ENCODE results near the gene UPK3A.
"Not testable (repeated sequence)": the region's sequence is repeated elsewhere in the genome, so short reads cannot be mapped to it uniquely, and the experiment has no call there.

Gene UPK3A

GRCh38 chr22:45294030-45294429 is 9.3 kb downstream of the UPK3A start:
- H3K9me3 Mint-ChIP-seq, result no peaks in the 10 kb centered on the region
- TF ChIP-seq CTCF (IDR thresholded peaks at IDR 0.05), result no peak
- H3K4me3 Mint-ChIP-seq, result no peak overlapping the region
- no peak for DNase-seq
- H3K4me1 Mint-ChIP-seq, result peaks cover 14% of the 10 kb centered on the region
- H3K36me3 Mint-ChIP-seq (ENCODE audit: low read depth), result no peaks in the 10 kb centered on the region
- H3K27ac Mint-ChIP-seq, result no peak overlapping the region
- peaks cover 14% of the 10 kb centered on the region for H3K27me3 Mint-ChIP-seq (ENCODE audit: low read depth, poor library complexity)

- not testable (repeated sequence) for DNase-seq; H3K36me3 Mint-ChIP-seq (ENCODE audit: low read depth); H3K9me3 Mint-ChIP-seq; H3K4me3 Mint-ChIP-seq; H3K27ac Mint-ChIP-seq
- Mint-ChIP-seq H3K27me3 (ENCODE audit: low read depth, poor library complexity) (peaks cover 14% of the 10 kb centered on the region), H3K4me1 (peaks cover 19% of the 10 kb centered on the region)
These were observed 10.3 kb downstream of the UPK3A start for GRCh38 chr22:45295004-45295403.

GRCh38 chr22:45295492-45295891 is 10.7 kb downstream of the UPK3A start:
- no peak for DNase-seq
- Mint-ChIP-seq H3K4me1 (peaks cover 19% of the 10 kb centered on the region), H3K4me3 (no peak overlapping the region), H3K27me3 (ENCODE audit: low read depth, poor library complexity) (peaks cover 18% of the 10 kb centered on the region), H3K27ac (no peak overlapping the region), H3K9me3 (no peaks in the 10 kb centered on the region), H3K36me3 (ENCODE audit: low read depth) (no peaks in the 10 kb centered on the region)
- TF ChIP-seq CTCF (IDR thresholded peaks at IDR 0.05), result no peak

- no peak for DNase-seq
- peaks cover 18% of the 10 kb centered on the region for H3K27me3 Mint-ChIP-seq (ENCODE audit: low read depth, poor library complexity)
- TF ChIP-seq CTCF (IDR thresholded peaks at IDR 0.05), result no peak
- no peaks in the 10 kb centered on the region for H3K9me3 Mint-ChIP-seq
- no peak overlapping the region for H3K27ac Mint-ChIP-seq
- no peak overlapping the region for H3K4me3 Mint-ChIP-seq
- peaks cover 19% of the 10 kb centered on the region for H3K4me1 Mint-ChIP-seq
- H3K36me3 Mint-ChIP-seq (ENCODE audit: low read depth), result no peaks in the 10 kb centered on the region
These were observed 12.0 kb downstream of the UPK3A start for GRCh38 chr22:45296628-45297297.

GRCh38 chr22:45298934-45299505 is 14.3 kb downstream of the UPK3A start:
- no peak for TF ChIP-seq CTCF (IDR thresholded peaks at IDR 0.05)
- peaks cover 13% of the 10 kb centered on the region for H3K27me3 Mint-ChIP-seq (ENCODE audit: low read depth, poor library complexity)
- no peaks in the 10 kb centered on the region for H3K9me3 Mint-ChIP-seq
- H3K27ac Mint-ChIP-seq, result no peak overlapping the region
- peaks cover 19% of the 10 kb centered on the region for H3K4me1 Mint-ChIP-seq
- no peak overlapping the region for H3K4me3 Mint-ChIP-seq
- no peak for DNase-seq
- H3K36me3 Mint-ChIP-seq (ENCODE audit: low read depth), result no peaks in the 10 kb centered on the region

GRCh38 chr22:45302751-45303150 is 18.0 kb downstream of the UPK3A start:
- no peak for TF ChIP-seq CTCF (IDR thresholded peaks at IDR 0.05)
- H3K27ac Mint-ChIP-seq, result no peak overlapping the region
- peaks cover 14% of the 10 kb centered on the region for H3K4me1 Mint-ChIP-seq
- no peak overlapping the region for H3K4me3 Mint-ChIP-seq
- no peaks in the 10 kb centered on the region for H3K9me3 Mint-ChIP-seq
- no peaks in the 10 kb centered on the region for H3K36me3 Mint-ChIP-seq (ENCODE audit: low read depth)
- peaks cover 10% of the 10 kb centered on the region for H3K27me3 Mint-ChIP-seq (ENCODE audit: low read depth, poor library complexity)
- DNase-seq, result no peak

Measured in nephron progenitor cell (in vitro differentiated cells).